D341Med (cell line): ENCODE data around the gene AKAP13.

Experiments used
- DNase-seq: peaks from one replicate; pipeline ENCODE4 v3.0.0; 2012; ENCODE audit warnings: low spot score

AKAP13 gene

GRCh38 chr15:85539491-85539890 lies 159.1 kb downstream of the AKAP13 start:
- DNase-seq, result no peak

DNA sequence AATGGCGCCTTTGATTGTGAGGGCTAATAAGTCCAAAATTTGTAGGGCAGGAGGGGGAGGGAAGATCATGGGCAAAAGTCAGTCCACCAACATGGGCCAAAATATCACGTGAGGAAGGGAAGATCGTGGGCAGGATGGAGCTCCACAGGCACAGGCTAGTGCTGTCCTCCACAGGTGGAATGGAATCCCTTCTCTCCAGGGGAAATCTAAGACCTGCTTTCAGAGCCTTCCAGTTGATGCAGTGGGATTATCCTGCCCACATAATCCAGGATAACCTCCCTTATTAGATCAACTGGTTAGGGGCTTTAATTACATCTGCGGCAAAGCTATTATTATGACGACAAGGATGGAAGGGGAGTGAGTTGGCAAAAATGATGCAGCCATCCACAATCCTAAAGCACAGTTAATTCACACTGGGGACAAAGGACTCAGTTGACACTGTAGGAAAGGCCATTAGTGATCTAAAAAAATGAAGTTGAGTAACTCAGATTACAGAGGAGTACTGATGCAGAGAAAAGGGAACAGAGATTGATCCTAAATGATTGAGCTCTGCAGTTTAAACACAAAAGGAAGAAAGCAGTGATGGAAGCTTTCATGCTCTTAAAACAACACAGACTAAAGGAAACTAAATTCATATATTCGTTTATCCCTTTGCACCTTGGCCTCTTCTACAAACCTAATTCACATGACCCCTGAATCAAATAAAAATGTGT lies 159.8 kb downstream of the AKAP13 start:
- peak; percentile 79 for DNase-seq

- DNase-seq, result no peak
These were observed 161.3 kb downstream of the AKAP13 start for GRCh38 chr15:85541744-85542143.

- no peak for DNase-seq
These were observed 162.1 kb downstream of the AKAP13 start for GRCh38 chr15:85542488-85542887.

DNA sequence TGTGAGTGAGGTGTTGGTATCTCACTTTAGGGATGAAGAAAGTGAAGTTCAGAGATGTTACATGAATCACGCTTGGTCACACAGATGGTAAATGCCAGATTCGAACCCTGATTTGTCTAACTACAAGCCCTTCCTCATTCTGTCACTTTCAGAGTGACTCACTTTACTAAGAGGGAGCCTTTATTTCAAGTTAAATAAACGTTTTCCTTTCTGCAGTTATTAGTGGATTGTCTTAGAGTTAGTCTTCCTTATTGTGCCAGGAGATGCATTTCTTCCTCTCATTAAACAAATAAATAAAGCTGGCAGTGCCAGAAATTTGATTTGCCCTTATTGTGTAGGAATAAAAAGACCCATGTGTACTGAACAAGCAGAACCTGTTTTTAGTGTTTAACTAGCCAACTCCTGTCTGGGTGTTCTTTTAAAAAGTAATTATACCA lies 162.5 kb downstream of the AKAP13 start:
- DNase-seq, result no peak

- no peak for DNase-seq
These were observed 163.3 kb downstream of the AKAP13 start for GRCh38 chr15:85543741-85544155.

DNA sequence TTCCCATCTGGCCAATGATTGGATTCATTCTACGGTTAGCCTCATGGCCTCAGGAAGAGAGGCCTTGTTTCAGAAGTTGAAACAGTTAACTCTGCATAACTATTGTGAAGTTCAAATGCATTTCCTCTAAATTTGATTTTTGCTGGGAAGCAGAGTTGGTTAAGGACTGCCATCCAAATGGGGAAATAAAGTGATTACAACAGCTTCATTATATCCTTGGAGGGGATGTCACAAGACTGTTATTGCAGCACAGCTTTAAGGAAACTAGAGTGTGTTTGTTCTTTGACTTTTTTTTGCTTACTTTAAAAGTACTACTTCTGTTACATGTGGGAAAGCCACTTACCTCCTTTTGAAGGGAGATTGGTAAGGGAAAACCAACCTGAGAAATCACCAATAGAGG lies 164.8 kb downstream of the AKAP13 start:
- no peak for DNase-seq

DNA sequence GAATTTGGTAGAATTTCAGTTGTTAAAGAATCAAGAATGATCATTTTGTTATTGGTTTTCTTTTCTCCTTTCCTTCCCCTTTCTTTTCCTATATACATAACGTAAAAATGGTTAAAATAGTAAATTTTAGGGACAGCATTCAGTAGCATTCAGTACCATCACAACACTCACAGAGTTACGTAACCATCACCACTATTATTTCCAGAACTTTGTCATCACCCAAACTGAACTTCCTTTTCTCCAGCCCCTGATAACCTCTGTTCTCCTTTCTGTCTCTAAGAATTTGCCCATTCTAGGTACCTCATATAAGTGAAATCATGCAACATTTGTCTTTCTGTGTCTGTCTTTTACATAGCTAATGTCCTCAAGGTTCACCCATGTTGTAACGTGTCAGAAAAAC lies 165.3 kb downstream of the AKAP13 start:
- no peak for DNase-seq

GRCh38 chr15:85547386-85547785 lies 167.0 kb downstream of the AKAP13 start:
- no peak for DNase-seq

- DNase-seq, result no peak
These were observed 169.9 kb downstream of the AKAP13 start for GRCh38 chr15:85550283-85550682.

DNA sequence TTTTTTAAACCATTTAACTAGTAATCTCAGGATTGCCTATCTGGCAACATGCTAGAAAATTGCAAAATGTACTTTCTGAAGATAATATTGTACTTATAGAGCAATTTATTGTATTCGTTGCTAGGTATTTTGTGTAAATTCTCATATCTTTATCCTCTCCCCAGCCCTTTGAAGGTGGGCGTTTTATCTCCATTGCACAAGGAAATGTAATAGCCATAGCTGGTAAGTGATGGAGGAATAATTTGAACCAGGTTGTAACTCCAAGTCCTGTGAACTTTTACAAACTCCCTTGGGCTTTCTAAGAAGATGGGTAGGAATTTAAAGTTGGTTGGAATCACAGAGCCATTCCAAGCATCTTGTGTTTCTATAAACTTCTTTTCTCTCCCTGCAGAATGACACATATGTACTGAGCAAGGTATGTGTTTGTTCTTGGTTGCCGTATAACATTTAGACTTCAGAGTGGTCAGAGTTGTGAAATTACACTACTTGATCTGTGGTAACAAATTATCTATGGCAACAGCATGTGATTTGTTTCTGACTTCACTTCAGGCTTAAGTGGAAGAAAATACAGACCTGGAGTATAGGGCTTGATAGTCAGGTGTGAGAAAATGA lies 170.9 kb downstream of the AKAP13 start:
- no peak for DNase-seq

- no peak for DNase-seq
These were observed 174.6 kb downstream of the AKAP13 start for GRCh38 chr15:85554852-85555521.

- no peak for DNase-seq
These were observed 175.6 kb downstream of the AKAP13 start for GRCh38 chr15:85555875-85556617.

GRCh38 chr15:85556618-85556895 lies 176.2 kb downstream of the AKAP13 start:
- DNase-seq, result no peak

DNA sequence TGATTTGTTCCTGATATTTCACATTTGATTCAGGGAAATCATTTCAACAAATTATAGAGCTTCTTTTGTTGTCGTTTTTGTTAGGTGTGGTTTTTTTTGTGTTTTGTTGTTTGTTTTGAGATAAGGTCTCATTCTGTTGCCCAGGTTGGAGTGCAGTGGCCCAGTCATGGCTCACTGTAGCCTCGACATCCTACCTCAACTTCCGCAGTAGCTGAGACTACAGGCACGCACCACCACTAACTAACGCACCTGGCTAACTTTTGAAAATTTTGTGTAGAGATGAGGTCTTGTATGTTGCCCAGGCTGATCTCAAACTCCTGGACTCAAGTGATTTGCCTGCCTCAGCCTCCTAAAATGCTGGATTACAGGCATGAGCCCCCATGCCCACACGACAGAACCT lies 177.0 kb downstream of the AKAP13 start:
- no peak for DNase-seq

DNA sequence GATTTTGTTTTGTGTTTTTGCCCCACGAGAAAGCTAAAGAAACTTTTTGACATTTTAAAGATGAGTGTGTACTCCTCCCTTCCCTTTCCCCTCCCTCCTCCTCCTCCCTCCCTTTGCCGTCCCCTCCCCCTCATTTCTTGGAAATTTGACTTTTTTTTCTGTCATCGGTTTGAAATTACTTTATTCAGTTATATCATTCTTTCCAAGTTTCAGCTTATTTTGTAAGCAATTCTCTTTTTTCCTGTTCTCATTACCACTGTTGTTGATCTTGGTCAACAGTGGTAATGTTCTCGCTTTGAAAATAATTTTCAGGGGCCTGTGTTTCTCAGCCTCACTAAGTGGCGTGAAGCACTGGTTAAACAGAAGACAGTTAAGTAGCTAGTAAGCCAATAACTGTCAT lies 178.4 kb downstream of the AKAP13 start:
- no peak for DNase-seq

DNA sequence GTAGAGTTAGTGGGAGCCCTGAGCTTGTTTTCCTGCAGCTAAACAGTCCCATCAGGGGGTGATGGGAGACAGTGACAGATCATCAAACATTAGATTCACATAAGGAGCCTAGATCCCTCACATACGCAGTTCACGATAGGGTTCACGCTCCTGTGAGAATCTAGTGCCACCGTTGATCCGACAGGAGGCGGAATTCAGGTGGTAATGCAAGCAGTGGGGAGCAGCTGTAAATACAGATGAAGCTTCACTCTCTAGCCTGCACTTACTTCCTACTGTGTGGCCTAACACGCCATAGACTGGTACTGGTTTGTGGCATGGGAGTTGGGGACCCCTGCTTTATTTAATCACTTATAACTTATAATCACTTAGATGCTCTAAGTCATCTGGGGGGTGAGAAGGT lies 179.1 kb downstream of the AKAP13 start:
- no peak for DNase-seq

GRCh38 chr15:85562824-85563223 lies 182.4 kb downstream of the AKAP13 start:
- DNase-seq, result no peak

DNA sequence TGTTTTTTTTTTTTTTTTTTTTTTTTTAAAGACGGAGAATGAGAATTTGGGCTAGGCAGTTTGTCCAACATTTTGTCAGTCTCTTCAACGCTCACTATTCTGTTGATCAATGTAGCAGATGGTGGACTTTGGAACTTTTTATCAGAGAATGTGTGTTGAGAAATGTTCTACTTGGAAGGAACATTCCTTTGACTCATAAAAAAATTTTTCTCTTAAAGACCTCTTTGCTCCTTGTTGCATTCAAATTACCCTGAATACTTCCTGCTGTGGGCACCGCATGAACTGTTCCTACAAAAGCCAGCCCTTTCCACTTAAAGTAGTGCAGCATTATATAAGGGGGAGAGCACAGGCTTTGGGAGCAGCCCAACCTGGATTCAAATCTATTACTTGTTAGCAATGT lies 182.9 kb downstream of the AKAP13 start:
- no peak for DNase-seq

- no peak for DNase-seq
These were observed 183.3 kb downstream of the AKAP13 start for GRCh38 chr15:85563731-85564130.

DNA sequence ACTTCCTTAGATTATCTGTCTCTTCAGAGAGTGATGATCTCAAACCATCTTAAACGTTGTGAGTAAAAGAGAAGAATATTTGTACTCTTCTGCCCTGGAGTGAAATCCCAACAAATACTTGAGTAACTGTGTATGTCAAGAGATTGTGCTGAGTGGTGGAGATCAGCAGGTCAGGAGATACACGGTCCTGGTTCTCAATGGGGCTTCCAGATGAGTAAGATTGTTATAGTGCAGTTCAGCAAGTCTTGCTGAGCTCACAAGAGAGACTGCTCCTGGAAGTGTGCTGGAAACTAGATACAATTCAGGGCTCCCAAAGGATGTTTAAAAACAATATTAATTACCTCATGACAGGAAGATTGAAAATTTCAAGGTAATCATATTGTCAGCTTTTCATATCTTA lies 184.3 kb downstream of the AKAP13 start:
- no peak for DNase-seq

GRCh38 chr15:85568261-85568808 lies 187.9 kb downstream of the AKAP13 start:
- no peak for DNase-seq

DNA sequence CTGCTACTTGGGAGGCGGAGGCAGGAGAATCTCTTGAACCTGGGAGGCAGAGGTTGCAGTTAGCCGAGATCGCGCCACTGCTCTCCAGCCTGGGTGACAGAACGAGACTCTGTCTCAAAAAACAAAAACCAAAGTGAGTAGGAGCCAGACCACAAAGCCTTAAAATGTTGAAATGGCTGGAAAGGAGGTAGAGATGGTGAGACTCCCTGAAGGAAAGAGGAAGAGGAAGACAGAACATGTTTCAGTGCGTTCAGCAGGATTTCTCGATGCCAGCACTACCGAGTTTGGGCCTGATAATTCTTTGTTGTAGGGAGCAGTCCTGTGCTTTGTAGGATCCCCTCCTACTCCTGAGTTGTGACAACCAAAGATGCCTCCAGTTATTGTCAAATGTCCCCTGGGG lies 189.9 kb downstream of the AKAP13 start:
- no peak for DNase-seq
